Transverse colon (tissue), 4 donors: ENCODE results near the gene ARID4A.

Experiments used
- POLR2A ChIP-seq: fragments of 450-650 bp; IDR thresholded peaks from one replicate; pipeline ENCODE4 v1.6.1; 2016; ENCODE audit warnings: antibody characterized with exemption, mild to moderate bottlenecking, moderate library complexity
- POLR2AphosphoS5 ChIP-seq, 3 donors: sonication (generic); formaldehyde crosslinking; IDR thresholded peaks; one replicate each; pipeline ENCODE4 v1.6.1; 2016; ENCODE audit warnings: antibody characterized with exemption in 3 of 3
- TF ChIP-seq, protein P1 (sequence below), 5 experiments: fragments of 200-600 bp in 3 of 5; fragments of 450-650 bp in 2 of 5; sonication (generic) in 3 of 5; IDR thresholded peaks; 1 replicate in 2 of 5; 2 replicates in 3 of 5; pipeline ENCODE4 v1.5.1; 2016 to 2017; ENCODE audit warnings: antibody characterized with exemption in 5 of 5, inconsistent platforms in 3 of 5, mild to moderate bottlenecking in 2 of 5, moderate library complexity in 1 of 5

DNA sequence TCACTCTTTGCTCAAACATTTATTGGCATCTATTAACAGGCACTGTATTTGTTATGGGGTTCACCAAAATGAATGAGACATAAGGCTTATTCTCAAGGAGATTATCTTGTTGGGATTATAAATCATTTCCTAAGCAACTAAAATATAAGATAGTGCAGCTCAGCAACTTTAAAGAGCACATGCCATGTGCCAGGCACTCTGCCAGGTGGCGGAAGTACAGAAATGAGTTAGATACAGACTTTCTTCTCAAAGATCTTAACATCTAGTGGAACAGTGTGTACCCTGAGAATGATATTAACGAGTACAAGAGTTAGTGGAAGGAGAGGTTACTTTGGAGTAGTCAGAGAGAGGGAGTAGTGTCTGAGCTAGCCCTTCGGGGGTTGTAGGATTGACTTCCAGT, 68.9 kb downstream of the ARID4A start:
- TF ChIP-seq POLR2AphosphoS5 (IDR thresholded peaks at IDR 0.05) (no peak), POLR2A (no peak)
- TF ChIP-seq, protein P1, sequence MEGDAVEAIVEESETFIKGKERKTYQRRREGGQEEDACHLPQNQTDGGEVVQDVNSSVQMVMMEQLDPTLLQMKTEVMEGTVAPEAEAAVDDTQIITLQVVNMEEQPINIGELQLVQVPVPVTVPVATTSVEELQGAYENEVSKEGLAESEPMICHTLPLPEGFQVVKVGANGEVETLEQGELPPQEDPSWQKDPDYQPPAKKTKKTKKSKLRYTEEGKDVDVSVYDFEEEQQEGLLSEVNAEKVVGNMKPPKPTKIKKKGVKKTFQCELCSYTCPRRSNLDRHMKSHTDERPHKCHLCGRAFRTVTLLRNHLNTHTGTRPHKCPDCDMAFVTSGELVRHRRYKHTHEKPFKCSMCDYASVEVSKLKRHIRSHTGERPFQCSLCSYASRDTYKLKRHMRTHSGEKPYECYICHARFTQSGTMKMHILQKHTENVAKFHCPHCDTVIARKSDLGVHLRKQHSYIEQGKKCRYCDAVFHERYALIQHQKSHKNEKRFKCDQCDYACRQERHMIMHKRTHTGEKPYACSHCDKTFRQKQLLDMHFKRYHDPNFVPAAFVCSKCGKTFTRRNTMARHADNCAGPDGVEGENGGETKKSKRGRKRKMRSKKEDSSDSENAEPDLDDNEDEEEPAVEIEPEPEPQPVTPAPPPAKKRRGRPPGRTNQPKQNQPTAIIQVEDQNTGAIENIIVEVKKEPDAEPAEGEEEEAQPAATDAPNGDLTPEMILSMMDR (IDR thresholded peaks at IDR 0.05): no peak
